GM18526 (cell line): ENCODE data around the gene XIAP.

Experiments used
- POLR2A ChIP-seq: IDR thresholded peaks from 3 replicates; pipeline ENCODE4 v1.6.1; 2011; ENCODE audit not compliant: insufficient read length; ENCODE audit errors: extremely low read depth

Gene XIAP

DNA sequence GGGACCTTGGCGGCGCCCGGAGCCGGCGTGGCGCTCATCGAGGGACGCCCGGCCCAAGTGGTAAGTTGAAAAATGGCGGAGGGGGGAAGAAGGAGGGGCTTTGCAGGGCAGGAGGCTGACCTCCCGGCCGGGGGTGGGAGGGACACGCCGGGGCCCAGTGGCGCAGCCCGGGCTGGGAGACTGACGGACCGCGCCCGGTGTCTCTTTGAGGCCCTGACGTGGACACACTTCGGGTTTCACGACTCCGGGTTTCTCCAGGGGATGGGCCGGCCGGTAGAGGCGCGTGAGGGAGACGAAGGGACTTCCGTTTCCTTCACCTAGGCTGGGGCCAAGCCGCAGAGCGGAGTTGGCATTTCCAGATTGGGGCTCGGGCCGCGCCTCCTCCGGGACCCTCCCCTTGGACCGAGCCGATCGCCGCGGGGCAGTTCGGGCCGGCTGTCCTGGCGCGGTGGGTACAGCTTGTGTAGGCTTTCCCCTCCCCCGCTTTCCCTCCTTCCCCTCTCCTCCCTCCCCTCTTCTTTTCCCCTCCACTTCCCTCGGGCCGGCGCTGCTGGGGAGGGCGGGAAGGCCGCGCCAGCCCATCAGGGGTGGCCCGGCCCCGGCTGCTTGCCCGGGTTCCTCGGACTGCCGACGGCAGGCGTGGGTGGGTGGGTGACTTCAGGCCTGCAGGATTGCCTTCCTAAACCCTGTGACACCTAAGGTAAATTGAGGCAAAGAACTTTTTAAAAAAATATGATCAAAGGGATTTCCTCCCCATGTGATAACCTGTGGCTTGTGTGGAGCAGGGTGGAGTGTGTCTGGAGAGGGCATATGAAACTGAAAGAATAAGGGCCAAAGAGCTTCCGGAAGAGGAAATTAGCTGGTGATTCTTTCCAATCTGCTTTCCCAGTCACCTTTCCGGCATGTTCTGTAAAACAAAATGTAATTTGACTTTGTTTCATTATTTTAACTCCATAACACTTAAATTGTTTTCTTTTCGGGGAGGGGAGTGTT, at the start of gene XIAP:
Gene XIAP (plus strand): TSS at position 208 of the 993 bp plus-strand sequence. CDS start 25,610 bp downstream, outside the sequence.
- peak; percentile 57 for TF ChIP-seq POLR2A

DNA sequence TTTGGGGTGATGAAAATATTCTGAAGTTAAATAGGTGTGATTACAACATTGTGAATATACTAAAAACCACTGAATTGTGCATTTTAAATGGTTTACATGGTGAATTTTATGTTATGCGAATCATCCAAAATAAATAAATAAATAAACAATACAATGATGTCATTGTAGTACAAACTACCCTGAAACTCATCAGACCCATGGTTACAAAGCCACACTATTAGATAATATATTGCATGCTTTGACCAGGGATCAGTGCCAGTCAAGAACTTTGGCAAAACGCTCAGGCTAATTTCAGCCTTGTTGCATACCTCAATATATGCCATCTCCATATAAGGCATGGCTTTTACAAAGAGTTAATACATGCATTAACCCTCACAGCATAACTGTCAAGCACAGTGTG, 45.5 kb upstream of the XIAP start:
- TF ChIP-seq POLR2A, result no peak

DNA sequence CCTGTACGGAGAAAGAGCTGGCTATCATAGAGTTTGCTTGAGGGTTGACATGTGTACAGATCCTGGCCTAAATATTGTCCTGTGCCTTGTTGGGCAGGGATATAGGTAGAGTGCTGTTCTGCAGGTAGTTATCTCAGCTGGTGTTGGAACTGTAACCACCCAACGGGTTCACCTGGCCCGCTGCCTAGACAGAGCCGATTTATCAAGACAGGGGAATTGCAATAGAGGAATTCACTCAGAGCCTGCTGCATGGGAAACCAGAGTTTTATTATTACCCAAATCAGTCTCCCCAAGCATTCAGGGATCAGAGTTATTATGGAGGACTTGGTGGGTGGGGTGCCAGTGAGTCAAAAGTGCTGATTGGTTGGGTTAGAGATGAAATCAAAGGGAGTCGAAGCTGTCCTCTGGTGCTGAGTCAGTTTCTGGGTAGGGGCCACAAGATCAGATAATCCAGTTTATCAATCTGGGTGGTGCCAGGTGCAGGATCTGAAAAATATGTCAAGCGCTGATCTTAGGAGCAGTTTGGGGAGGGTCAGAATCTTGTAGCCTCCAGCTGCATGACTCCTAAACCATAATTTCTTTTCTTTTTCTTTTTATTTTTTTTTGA, 42.5 kb upstream of the XIAP start:
- no peak for TF ChIP-seq POLR2A

DNA sequence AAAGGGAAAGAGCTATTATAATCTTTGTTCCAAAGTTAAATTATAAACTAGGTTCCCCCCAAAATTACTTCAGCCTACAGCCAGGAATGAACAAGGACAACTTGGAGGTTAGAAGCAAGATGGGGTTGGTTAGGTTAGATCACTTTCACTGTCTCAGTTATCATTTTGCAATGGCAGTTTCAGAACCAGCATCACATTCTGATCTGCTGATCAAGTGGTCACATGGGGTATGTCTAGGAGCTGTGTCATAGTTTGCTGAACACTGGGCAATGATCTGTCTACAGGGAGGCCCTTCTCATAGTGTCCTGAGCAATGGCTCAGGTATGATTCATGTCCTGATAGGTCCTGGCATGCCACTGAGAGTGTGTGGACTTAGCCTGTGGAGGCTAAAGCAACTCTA, 41.6 kb upstream of the XIAP start:
- no peak for TF ChIP-seq POLR2A

DNA sequence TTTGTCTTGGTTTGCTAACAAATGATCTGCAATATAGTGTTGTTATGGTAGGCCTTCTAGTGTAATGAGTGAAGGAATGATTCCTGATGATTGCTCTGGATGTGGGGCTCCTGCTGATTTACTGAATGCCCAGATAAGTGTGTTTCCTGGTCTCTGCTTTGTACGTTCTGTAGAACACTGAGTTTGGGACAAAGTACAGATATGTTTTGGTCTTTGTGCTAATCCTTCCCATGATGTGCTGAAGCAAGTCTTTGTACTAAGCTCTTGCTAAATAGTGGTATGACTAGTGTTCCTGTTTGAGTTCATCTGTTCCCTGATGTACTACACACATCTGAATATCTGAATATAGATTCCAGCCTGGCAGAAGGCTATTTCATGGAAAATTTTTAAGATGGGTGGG, 36.9 kb upstream of the XIAP start:
- no peak for TF ChIP-seq POLR2A

DNA sequence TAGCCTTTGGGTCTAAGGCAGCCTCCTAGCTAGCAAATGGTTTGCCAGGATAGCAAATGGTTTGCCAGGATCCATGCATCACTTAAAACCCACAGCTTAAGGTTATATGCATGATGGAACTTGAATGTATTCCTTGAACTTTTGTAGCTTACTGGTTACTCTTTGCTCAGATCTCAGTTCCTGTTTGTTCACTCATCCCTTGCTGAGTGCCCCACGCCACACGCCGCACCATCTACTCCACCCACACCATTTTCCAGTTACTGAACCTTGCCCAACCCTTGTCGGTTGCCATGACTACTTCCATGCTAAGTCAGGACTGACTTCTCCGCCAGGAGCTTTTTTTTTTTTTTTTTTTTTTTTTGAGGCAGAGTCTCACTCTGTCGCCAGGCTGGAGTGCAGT, 29.5 kb upstream of the XIAP start:
- no peak for TF ChIP-seq POLR2A

DNA sequence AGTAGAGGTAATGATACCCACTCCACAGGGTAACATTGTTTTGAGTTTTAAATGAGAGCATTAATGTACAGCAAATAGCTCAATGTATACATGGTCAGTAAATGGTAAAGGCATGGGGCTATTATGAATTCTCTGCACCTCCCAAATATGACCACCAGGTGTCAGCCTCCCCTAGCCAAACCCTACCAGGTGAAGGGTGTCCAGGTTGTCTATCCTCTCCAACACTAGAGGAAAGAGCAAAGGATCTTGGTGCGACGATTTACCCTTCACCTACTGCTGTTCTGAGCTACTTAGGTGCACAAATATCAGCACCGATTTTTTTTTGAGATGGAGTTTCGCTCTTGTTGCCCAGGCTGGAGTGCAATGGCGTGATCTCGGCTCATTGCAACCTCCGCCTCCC, 26.5 kb upstream of the XIAP start:
- TF ChIP-seq POLR2A, result no peak

DNA sequence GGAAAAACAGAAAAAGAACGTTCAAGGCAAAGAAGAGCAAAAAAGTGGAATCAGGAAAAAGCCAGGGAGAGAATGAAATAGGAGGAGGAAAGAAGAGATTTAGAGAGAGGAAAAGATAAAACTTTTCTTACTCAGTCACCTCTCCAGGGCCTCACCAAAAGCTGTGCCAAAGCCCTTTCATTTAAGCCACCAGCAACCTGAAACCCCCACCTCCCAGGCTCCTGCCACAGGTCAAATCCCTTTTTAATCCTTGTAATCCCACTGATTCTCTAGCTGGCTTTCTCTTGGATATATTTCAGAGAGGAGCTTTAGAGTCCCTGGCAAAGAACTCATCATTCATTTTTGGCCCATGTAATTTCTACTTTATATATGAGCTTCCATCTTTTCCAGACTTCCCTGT, 25.7 kb upstream of the XIAP start:
- no peak for TF ChIP-seq POLR2A

DNA sequence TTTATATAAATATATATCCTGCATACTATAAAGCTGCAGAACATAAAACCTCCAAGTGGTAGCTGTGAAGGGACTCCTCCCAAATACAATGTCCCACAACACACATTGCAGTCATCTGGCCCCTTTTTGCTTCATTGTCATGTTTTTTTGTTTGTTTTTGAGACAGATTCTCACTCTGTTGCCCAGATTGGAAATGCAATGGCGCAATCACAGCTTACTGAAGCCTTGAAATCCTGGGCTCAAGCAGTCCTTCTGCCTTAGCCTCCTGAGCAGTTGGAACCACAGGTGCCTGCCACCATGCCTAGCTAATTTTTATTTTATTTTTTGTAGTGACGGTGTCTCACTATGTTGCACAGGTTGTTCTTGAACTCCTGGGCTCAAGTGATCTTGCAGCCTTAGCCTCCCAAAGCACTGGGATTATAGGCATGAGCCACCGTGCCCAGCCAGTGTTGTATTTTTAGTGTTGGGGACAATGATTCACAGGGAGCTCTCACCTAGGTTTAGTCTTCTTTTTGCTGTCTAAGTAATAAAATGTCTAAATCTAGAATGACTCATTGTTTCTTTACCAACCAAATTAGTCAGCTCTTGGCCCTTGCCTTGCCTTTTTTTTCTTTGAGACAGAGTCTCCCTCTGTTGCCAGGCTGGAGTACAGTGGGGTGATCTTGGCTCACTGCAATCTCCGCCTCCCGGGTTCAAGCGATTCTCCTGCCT, 24.0 kb upstream of the XIAP start:
- TF ChIP-seq POLR2A, result no peak

DNA sequence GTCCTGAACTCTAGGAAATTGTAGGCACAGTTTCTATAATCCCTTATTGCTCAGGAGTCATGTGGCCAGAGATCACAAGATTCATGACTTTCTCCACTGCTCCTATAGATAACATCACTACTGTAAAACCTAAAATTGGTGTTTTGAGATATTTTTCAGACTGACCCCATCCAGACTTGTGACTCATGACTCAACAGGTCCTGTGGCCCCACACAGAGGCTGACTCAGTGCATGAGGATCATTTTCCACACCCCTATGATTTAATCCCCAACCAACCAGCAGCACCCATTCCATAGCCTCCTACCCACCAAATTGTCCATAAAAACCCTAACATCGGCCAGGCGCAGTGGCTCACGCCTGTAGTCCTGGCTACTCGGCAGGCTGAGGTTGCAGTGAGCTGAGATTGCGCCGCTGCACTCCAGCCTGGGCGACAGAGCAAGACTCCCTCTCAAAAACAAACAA, 13.2 kb upstream of the XIAP start:
- TF ChIP-seq POLR2A, result no peak

DNA sequence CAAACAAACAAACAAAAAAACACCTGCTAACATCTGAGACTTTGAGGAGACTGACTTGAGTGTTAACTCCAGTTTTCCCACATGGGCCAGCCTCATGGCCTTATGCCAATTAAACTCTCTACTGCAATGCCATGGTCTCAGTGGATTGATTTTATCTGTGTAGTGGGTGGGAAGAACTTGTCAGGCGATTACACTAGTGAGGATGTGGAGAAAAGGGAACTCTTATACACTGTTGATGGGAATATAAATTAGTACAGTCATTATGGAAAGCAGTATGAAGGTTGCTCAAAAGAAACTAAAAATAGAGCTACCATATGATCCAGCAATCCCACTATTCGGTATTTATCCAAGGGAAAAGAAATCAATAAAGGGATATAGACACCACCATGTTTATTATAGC, 12.8 kb upstream of the XIAP start:
- no peak for TF ChIP-seq POLR2A

DNA sequence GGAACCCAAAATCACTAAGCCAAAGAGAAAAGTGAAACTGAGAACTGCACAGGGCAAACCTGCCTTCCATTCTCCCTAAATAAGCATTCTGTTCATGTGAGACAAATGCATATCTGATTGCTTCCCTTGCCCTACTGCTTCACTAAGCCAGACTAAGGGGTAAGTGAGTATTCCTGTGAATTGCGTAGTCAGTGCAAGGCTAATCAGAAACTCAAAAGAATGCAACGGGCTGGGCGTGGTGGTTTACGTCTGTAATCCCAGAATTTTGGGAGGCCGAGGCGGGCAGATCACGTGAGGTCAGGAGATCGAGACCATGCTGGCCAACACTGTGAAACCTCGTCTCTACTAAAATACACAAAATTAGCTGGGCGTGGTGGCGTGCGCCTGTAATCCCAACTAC, 10.8 kb upstream of the XIAP start:
- no peak for TF ChIP-seq POLR2A

DNA sequence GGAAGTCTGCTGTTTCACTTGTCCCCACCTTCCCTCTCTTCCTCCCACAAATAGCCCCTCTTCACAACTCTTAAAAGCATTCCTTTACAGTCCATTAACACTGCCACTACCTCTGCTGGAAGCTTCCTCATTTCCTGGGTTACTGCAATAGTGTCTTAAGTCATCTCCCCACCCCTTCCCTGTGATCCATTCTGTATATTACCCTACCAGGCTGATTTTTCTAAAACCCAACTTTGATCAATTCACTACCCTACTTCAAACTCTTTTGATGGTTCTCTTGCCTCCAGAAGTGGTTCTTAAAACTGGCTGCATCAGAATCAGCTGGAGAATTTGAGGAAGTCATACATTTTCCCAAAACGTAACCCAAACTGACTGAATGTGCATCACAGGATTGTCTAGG, 8.8 kb upstream of the XIAP start:
- no peak for TF ChIP-seq POLR2A

DNA sequence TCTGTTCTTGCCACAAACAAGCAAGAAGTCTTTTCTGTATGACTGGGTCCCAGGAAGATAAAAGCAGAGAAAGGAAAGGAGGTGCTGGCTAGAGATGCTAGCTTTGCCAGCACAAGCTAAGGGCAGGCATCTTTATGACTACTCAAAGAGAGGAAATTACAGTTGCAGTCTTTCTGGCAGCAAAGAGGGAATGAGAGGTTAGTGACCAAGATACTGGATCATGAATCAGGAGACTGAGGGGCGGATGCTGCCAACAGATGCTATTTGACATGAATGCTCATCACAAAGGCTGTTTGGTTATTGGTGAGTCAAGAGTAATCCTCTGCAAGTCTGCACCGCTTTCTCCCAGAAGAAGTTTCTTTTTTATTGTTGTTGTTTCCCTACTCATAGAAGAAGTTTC, 5.5 kb upstream of the XIAP start:
- no peak for TF ChIP-seq POLR2A

DNA sequence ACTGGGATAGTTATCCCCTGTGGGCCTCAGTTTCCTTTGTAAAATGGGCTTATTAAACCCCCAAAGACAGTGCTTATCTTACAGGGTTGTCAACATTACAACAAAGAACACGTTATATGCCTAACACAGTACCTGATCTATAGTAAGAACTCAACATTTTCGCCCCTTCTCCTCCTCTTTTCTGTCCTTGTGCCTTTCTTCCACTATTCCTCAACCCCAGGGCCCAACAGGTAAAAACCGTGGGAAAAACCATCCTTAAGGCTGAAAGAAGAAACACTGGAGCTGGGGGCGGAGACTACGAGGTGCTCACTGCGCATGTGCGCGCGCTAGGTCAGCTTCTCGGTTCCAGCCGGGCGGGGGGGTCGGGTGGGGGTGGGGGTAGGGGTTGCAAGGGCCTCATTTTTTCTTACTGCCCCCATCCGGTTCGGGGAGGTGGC, 426 bp upstream of the XIAP start:
- no peak for TF ChIP-seq POLR2A

DNA sequence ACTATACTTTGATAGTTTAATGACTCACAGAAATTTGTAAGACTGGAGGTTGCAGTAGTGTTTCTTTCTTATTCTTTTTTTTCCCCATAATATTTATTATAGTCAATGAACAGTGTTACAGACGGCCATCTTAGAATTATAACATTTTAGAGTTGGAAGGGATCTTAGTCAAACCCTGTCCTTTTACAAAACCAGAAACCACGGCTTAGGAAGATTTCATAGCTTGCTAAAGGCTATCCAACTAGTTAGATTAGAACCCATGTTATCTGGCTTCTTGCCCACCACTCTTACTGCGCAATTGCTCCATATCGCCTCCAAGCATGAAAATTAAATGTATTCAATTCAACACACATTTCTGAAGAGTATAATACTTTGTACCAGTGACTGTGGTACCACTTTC, 1.1 kb downstream of the XIAP start:
- TF ChIP-seq POLR2A, result no peak
